T-helper 1 cell treated with Interleukin-12 subunit alpha and Interleukin-12 subunit beta and Interleukin-4 antibody, amounts not matched to agents 30 μg/mL and 1 μg/mL, for 36 hours (primary cell): ENCODE results near the gene HOXC12.

Experiments
- H3K27ac Mint-ChIP-seq: one replicate; pipeline ENCODE4 v1.8.0; 2021; ENCODE audit warnings: mild to moderate bottlenecking, mixed read lengths
- H3K27me3 Mint-ChIP-seq: one replicate; pipeline ENCODE4 v1.8.0; 2021; ENCODE audit warnings: low read depth, mixed read lengths
- H3K36me3 Mint-ChIP-seq: one replicate; pipeline ENCODE4 v1.8.0; 2021; ENCODE audit warnings: low read depth, mixed read lengths
- H3K4me1 Mint-ChIP-seq: one replicate; pipeline ENCODE4 v1.8.0; 2021; ENCODE audit warnings: low read depth, mixed read lengths
- H3K4me3 Mint-ChIP-seq: one replicate; pipeline ENCODE4 v1.8.0; 2021; ENCODE audit warnings: mild to moderate bottlenecking, moderate library complexity, mixed read lengths
- H3K9me3 Mint-ChIP-seq: one replicate; pipeline ENCODE4 v1.8.0; 2021; ENCODE audit warnings: mixed read lengths

The HOXC12 gene

GRCh38 chr12:53954694-53955035 is at the start of gene HOXC12:
TSS of gene HOXC12 (plus strand) at chr12:53954903. CDS start at chr12:53954930, 27 bp downstream.
- Mint-ChIP-seq H3K27me3 (peaks cover 96% of the 10 kb centered on the region), H3K36me3 (peaks cover 2% of the 10 kb centered on the region), H3K4me1 (peaks cover 10% of the 10 kb centered on the region), H3K9me3 (no peaks in the 10 kb centered on the region), H3K27ac (peak within 1 kb of the TSS; percentile 66), H3K4me3 (no peak within 1 kb of the TSS)

- H3K9me3 Mint-ChIP-seq = no peaks in the 10 kb centered on the region
- H3K4me1 Mint-ChIP-seq = no peaks in the 10 kb centered on the region
- no peak overlapping the region for H3K4me3 Mint-ChIP-seq
- peaks cover 20% of the 10 kb centered on the region for H3K27me3 Mint-ChIP-seq
- no peaks in the 10 kb centered on the region for H3K36me3 Mint-ChIP-seq
- no peak overlapping the region for H3K27ac Mint-ChIP-seq
Measured at GRCh38 chr12:53907103-53907502, 47.6 kb upstream of the HOXC12 start.

- H3K4me3 Mint-ChIP-seq = no peak overlapping the region
- no peaks in the 10 kb centered on the region for H3K36me3 Mint-ChIP-seq
- no peaks in the 10 kb centered on the region for H3K9me3 Mint-ChIP-seq
- no peak overlapping the region for H3K27ac Mint-ChIP-seq
- no peaks in the 10 kb centered on the region for H3K4me1 Mint-ChIP-seq
- peaks cover 69% of the 10 kb centered on the region for H3K27me3 Mint-ChIP-seq
Measured at GRCh38 chr12:53916788-53917655, 37.7 kb upstream of the HOXC12 start.

- Mint-ChIP-seq H3K4me1 (no peaks in the 10 kb centered on the region), H3K36me3 (no peaks in the 10 kb centered on the region), H3K27ac (no peak overlapping the region), H3K4me3 (no peak overlapping the region), H3K9me3 (peaks cover 3% of the 10 kb centered on the region), H3K27me3 (peaks cover 95% of the 10 kb centered on the region)
Measured at GRCh38 chr12:53924521-53925405, 29.9 kb upstream of the HOXC12 start.

- H3K27ac Mint-ChIP-seq = no peak overlapping the region
- H3K36me3 Mint-ChIP-seq = no peaks in the 10 kb centered on the region
- H3K9me3 Mint-ChIP-seq = peaks cover 3% of the 10 kb centered on the region
- H3K27me3 Mint-ChIP-seq = peaks cover 96% of the 10 kb centered on the region
- H3K4me1 Mint-ChIP-seq = no peaks in the 10 kb centered on the region
- no peak overlapping the region for H3K4me3 Mint-ChIP-seq
Measured at GRCh38 chr12:53927220-53928029, 27.3 kb upstream of the HOXC12 start.

GRCh38 chr12:53928054-53928835 is 26.5 kb upstream of the HOXC12 start:
- H3K27ac Mint-ChIP-seq = no peak overlapping the region
- H3K4me1 Mint-ChIP-seq = no peaks in the 10 kb centered on the region
- H3K4me3 Mint-ChIP-seq = no peak overlapping the region

GRCh38 chr12:53929527-53929926 is 25.2 kb upstream of the HOXC12 start:
- peaks cover 98% of the 10 kb centered on the region for H3K27me3 Mint-ChIP-seq
- H3K4me3 Mint-ChIP-seq = no peak overlapping the region
- peaks cover 3% of the 10 kb centered on the region for H3K9me3 Mint-ChIP-seq
- H3K36me3 Mint-ChIP-seq = no peaks in the 10 kb centered on the region
- H3K4me1 Mint-ChIP-seq = no peaks in the 10 kb centered on the region
- H3K27ac Mint-ChIP-seq = no peak overlapping the region

More at GRCh38 chr12:53928054-53928835, 26.5 kb upstream of the HOXC12 start:
- Mint-ChIP-seq H3K27me3 (peaks cover 98% of the 10 kb centered on the region), H3K36me3 (no peaks in the 10 kb centered on the region), H3K9me3 (peaks cover 3% of the 10 kb centered on the region)

GRCh38 chr12:53930591-53931255 is 24.0 kb upstream of the HOXC12 start:
- peaks cover 98% of the 10 kb centered on the region for H3K27me3 Mint-ChIP-seq
- H3K4me3 Mint-ChIP-seq = no peak overlapping the region
- no peaks in the 10 kb centered on the region for H3K4me1 Mint-ChIP-seq
- peaks cover 3% of the 10 kb centered on the region for H3K9me3 Mint-ChIP-seq
- H3K36me3 Mint-ChIP-seq = no peaks in the 10 kb centered on the region
- no peak overlapping the region for H3K27ac Mint-ChIP-seq

GRCh38 chr12:53931844-53932581 is 22.7 kb upstream of the HOXC12 start:
- H3K4me3 Mint-ChIP-seq = no peak overlapping the region
- H3K4me1 Mint-ChIP-seq = no peaks in the 10 kb centered on the region
- H3K9me3 Mint-ChIP-seq = peaks cover 3% of the 10 kb centered on the region
- peaks cover 98% of the 10 kb centered on the region for H3K27me3 Mint-ChIP-seq
- no peaks in the 10 kb centered on the region for H3K36me3 Mint-ChIP-seq
- no peak overlapping the region for H3K27ac Mint-ChIP-seq

- H3K27me3 Mint-ChIP-seq = peaks cover 98% of the 10 kb centered on the region
- H3K4me1 Mint-ChIP-seq = no peaks in the 10 kb centered on the region
- H3K27ac Mint-ChIP-seq = no peak overlapping the region
- no peak overlapping the region for H3K4me3 Mint-ChIP-seq
- H3K36me3 Mint-ChIP-seq = no peaks in the 10 kb centered on the region
- peaks cover 3% of the 10 kb centered on the region for H3K9me3 Mint-ChIP-seq
Measured at GRCh38 chr12:53932915-53933314, 21.8 kb upstream of the HOXC12 start.

GRCh38 chr12:53935383-53936341 is 19.0 kb upstream of the HOXC12 start:
- H3K27ac Mint-ChIP-seq = peak overlapping the region; percentile 2
- no peaks in the 10 kb centered on the region for H3K4me1 Mint-ChIP-seq
- H3K27me3 Mint-ChIP-seq = peaks cover 94% of the 10 kb centered on the region
- no peak overlapping the region for H3K4me3 Mint-ChIP-seq
- no peaks in the 10 kb centered on the region for H3K36me3 Mint-ChIP-seq
- H3K9me3 Mint-ChIP-seq = no peaks in the 10 kb centered on the region

GRCh38 chr12:53937099-53937498 is 17.6 kb upstream of the HOXC12 start:
- Mint-ChIP-seq H3K4me1 (no peaks in the 10 kb centered on the region), H3K36me3 (no peaks in the 10 kb centered on the region), H3K27ac (peak overlapping the region; percentile 54), H3K4me3 (no peak overlapping the region), H3K9me3 (no peaks in the 10 kb centered on the region), H3K27me3 (peaks cover 94% of the 10 kb centered on the region)
